A549 (cell line): Measurements from ENCODE around the gene ENTHD1. TPM values are rescaled to one million over a fixed set of nuclear protein-coding genes. Genes with fewer than 3 reads are reported as not detected.

Source experiments
- ATAC-seq, 2 experiments: fragments of 200-7000 bp in 1 of 2; fragments of >200 bp in 1 of 2; cut with Nextera tagmentation in 1 of 2; cut with Tn5 transposase in 1 of 2; 3 replicates each; pipeline versions ENCODE4 v1.8.0 to v1.9.1; 2018 to 2020; ENCODE audit warnings: mild to moderate bottlenecking in 1 of 2, moderate library complexity in 1 of 2
- CTCF ChIA-PET: fragments of 300-600 bp; sonication (Branson Sonifier 250); formaldehyde crosslinking; extraction: SDS; loops from one replicate; lab custom pipeline; 2021; ENCODE audit warnings: antibody characterized with exemption, inconsistent platforms; lab: Yijun Ruan, JAX
- POLR2A ChIA-PET: fragments of 350-600 bp; formaldehyde crosslinking; extraction: SDS; loops from one replicate; lab custom pipeline; 2021; ENCODE audit warnings: antibody characterized with exemption, inconsistent platforms; lab: Yijun Ruan, JAX
- DNase-seq, 2 experiments: peaks; one replicate each; pipeline versions ENCODE4 v3.0.0 to v3.0.0-alpha.2; 2011 to 2016; ENCODE audit warnings: low read depth in 1 of 2, low spot score in 1 of 2
- FAIRE-seq: peaks from 2 replicates; lab custom pipeline; 2011; peaks lifted over from hg19 to GRCh38; lab: Jason Lieb, UNC
- H3K27ac ChIP-seq, 2 experiments: fragments of >200 bp; sonication (Bioruptor Twin); formaldehyde crosslinking; 3 replicates each; pipeline ENCODE4 v1.5.1; 2016 to 2017
- H3K4me1 ChIP-seq: fragments of >200 bp; sonication (Bioruptor Twin); formaldehyde crosslinking; 3 replicates; pipeline ENCODE4 v1.6.1; 2016
- H3K4me2 ChIP-seq: fragments of >200 bp; sonication (Bioruptor Twin); formaldehyde crosslinking; 3 replicates; pipeline ENCODE4 v1.6.1; 2016
- H3K4me3 ChIP-seq: fragments of >200 bp; sonication (Bioruptor Twin); formaldehyde crosslinking; 3 replicates; pipeline ENCODE4 v1.5.1; 2016
- H3K9me3 ChIP-seq: fragments of >200 bp; sonication (Bioruptor Twin); formaldehyde crosslinking; 3 replicates; pipeline ENCODE4 v1.6.1; 2016
- BHLHE40 ChIP-seq: IDR thresholded peaks from 2 replicates; pipeline ENCODE4 v1.6.1; 2012; ENCODE audit warnings: low read depth, low read length, inconsistent platforms
- CBX8 ChIP-seq: fragments of 200-600 bp; sonication (generic); IDR thresholded peaks from 2 replicates; pipeline ENCODE4 v1.6.1; 2016
- CHD4 ChIP-seq: fragments of 200-600 bp; sonication (generic); IDR thresholded peaks from 2 replicates; pipeline ENCODE4 v1.6.1; 2016; ENCODE audit warnings: antibody characterized with exemption, mild to moderate bottlenecking, borderline replicate concordance
- ESRRA ChIP-seq: fragments of 150-350 bp; IDR thresholded peaks from 2 replicates; pipeline ENCODE4 v1.6.1; 2014; ENCODE audit warnings: mild to moderate bottlenecking, low read length, borderline replicate concordance
- FOSB ChIP-seq: fragments of 250-450 bp; sonication (Bioruptor Pico); IDR thresholded peaks from 2 replicates; pipeline ENCODE4 v1.5.0; 2020; ENCODE audit warnings: mild to moderate bottlenecking, moderate library complexity
- FOSL2 ChIP-seq, 2 experiments: fragments of 450-650 bp in 1 of 2; fragments of >200 bp in 1 of 2; sonication (Bioruptor Twin) in 1 of 2; formaldehyde crosslinking; IDR thresholded peaks; 2 replicates each; pipeline versions ENCODE4 v1.5.0 to v1.6.1; 2016 to 2020; ENCODE audit warnings: mild to moderate bottlenecking in 1 of 2, moderate library complexity in 1 of 2
- HDAC2 ChIP-seq: fragments of 200-600 bp; sonication (generic); IDR thresholded peaks from 2 replicates; pipeline ENCODE4 v1.6.1; 2016
- HEYL ChIP-seq: fragments of 250-450 bp; sonication (Bioruptor Pico); IDR thresholded peaks from 2 replicates; pipeline ENCODE4 v1.8.0; 2021; ENCODE audit warnings: mild to moderate bottlenecking, moderate library complexity
- KDM5A ChIP-seq: fragments of 200-600 bp; sonication (generic); IDR thresholded peaks from 2 replicates; pipeline ENCODE4 v1.6.1; 2016; ENCODE audit warnings: antibody characterized with exemption, mild to moderate bottlenecking
- NR3C1 ChIP-seq: fragments of >200 bp; sonication (Bioruptor Twin); formaldehyde crosslinking; IDR thresholded peaks from 3 replicates; pipeline ENCODE4 v1.6.1; 2017
- PHF8 ChIP-seq: fragments of 200-600 bp; sonication (generic); IDR thresholded peaks from 2 replicates; pipeline ENCODE4 v1.6.1; 2016; ENCODE audit warnings: low read depth, mild to moderate bottlenecking, antibody characterized with exemption, moderate library complexity, borderline replicate concordance
- RCOR1 ChIP-seq: fragments of 150-350 bp; IDR thresholded peaks from 2 replicates; pipeline ENCODE4 v1.6.1; 2014; ENCODE audit warnings: antibody characterized with exemption, low read length, low read depth
- RFX5 ChIP-seq: fragments of 450-650 bp; IDR thresholded peaks from 2 replicates; pipeline ENCODE4 v1.7.1; 2014; ENCODE audit warnings: antibody characterized with exemption, mild to moderate bottlenecking, moderate library complexity
- SMC3 ChIP-seq: fragments of >200 bp; sonication (Bioruptor Twin); formaldehyde crosslinking; IDR thresholded peaks from 3 replicates; pipeline ENCODE4 v1.6.1; 2018; ENCODE audit warnings: inconsistent platforms
- ZFP36 ChIP-seq: fragments of 450-650 bp; IDR thresholded peaks from 2 replicates; pipeline ENCODE4 v1.6.1; 2014; ENCODE audit warnings: borderline replicate concordance; ENCODE audit not compliant: partially characterized antibody
- WGBS: methylation state at CpG from one replicate; pipeline ENCODE4 v1.1.6; 2017; ENCODE audit errors: missing lambda C conversion rate; 5-methylcytosine and 5-hydroxymethylcytosine counted together
- polyA plus RNA-seq, 4 experiments: library from polyadenylated mRNA; depleted of rRNA in 3 of 4; stranded (reverse); fragments of >200 nt; fragmentation: RNase III in 1 of 4; extraction: RNeasy Plus Mini Kit Qiagen cat#74134 plus additional on column Dnase treatment in 1 of 4; gene quantifications; 2 replicates in 3 of 4; 3 replicates in 1 of 4; pipeline ENCODE4 v1.2.3, GENCODE V29; 2011 to 2017
- TF ChIP-seq, protein P1 (sequence below): fragments of >200 bp; sonication (Bioruptor Twin); formaldehyde crosslinking; IDR thresholded peaks from 3 replicates; pipeline ENCODE4 v1.5.1; 2016
- TF ChIP-seq, protein P2 (sequence below): fragments of 150-350 bp; IDR thresholded peaks from 2 replicates; pipeline ENCODE4 v1.6.1; 2014; ENCODE audit warnings: low read depth, mild to moderate bottlenecking, low read length
- TF ChIP-seq, protein P3 (sequence below): IDR thresholded peaks from 2 replicates; pipeline ENCODE4 v1.6.1; 2012
- TF ChIP-seq, protein P4 (sequence below): IDR thresholded peaks from 2 replicates; pipeline ENCODE4 v1.6.1; 2012
- TF ChIP-seq, protein P5 (sequence below): fragments of 200-600 bp; sonication (generic); IDR thresholded peaks from 2 replicates; pipeline ENCODE4 v1.6.1; 2016; ENCODE audit warnings: antibody characterized with exemption, mild to moderate bottlenecking, moderate library complexity

ENTHD1 gene
- polyA plus RNA-seq, 2 of the 4 experiments (the other 2 are of a cell fraction) = not detected

DNA sequence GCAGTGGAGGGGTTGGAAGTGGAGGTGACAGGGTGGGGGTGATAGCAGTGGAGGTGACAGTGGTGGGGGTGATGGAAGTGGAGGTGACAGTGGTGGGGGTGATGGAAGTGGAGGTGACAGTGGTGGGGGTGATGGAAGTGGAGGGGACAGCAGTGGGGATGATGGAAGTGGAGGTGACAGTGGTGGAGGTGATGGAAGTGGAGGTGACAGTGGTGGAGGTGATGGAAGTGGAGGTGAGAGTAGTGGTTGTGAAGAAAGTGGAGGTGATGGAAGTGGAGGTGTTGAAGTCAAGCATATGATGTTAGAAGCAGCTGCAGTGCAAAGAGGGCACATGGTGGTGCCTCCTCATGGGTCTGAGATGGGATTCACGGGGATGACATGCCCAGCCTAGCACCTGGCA, 181.5 kb downstream of the ENTHD1 start:
- DNase-seq = no peak
- H3K4me1 ChIP-seq = no peaks in the 10 kb centered on the region
- 40% methylated on average over 1 of the region's 1 CpG for WGBS
- no peak overlapping the region for H3K27ac ChIP-seq
- ChIA-PET CTCF (interaction anchor here (1.5 kb wide), 1 partner anchor 67 kb away, joined by 3 read pairs; no protein-coding TSS in a partner anchor), POLR2A (no interaction called here)
- H3K4me3 ChIP-seq = no peak overlapping the region
- H3K4me2 ChIP-seq = no peak overlapping the region
- H3K9me3 ChIP-seq = no peaks in the 10 kb centered on the region
- no peak for ATAC-seq
- FAIRE-seq = no peak
- TF ChIP-seq RFX5 = no peak
- TF ChIP-seq, protein P1, sequence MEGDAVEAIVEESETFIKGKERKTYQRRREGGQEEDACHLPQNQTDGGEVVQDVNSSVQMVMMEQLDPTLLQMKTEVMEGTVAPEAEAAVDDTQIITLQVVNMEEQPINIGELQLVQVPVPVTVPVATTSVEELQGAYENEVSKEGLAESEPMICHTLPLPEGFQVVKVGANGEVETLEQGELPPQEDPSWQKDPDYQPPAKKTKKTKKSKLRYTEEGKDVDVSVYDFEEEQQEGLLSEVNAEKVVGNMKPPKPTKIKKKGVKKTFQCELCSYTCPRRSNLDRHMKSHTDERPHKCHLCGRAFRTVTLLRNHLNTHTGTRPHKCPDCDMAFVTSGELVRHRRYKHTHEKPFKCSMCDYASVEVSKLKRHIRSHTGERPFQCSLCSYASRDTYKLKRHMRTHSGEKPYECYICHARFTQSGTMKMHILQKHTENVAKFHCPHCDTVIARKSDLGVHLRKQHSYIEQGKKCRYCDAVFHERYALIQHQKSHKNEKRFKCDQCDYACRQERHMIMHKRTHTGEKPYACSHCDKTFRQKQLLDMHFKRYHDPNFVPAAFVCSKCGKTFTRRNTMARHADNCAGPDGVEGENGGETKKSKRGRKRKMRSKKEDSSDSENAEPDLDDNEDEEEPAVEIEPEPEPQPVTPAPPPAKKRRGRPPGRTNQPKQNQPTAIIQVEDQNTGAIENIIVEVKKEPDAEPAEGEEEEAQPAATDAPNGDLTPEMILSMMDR = no peak
- no peak for TF ChIP-seq HDAC2
- TF ChIP-seq ESRRA = no peak
- no peak for TF ChIP-seq FOSL2 (IDR thresholded peaks at IDR 0.05)
- TF ChIP-seq FOSL2 (CRISPR knock-in tag; IDR thresholded peaks at IDR 0.05) = no peak
- TF ChIP-seq KDM5A = no peak
- TF ChIP-seq, protein P2, sequence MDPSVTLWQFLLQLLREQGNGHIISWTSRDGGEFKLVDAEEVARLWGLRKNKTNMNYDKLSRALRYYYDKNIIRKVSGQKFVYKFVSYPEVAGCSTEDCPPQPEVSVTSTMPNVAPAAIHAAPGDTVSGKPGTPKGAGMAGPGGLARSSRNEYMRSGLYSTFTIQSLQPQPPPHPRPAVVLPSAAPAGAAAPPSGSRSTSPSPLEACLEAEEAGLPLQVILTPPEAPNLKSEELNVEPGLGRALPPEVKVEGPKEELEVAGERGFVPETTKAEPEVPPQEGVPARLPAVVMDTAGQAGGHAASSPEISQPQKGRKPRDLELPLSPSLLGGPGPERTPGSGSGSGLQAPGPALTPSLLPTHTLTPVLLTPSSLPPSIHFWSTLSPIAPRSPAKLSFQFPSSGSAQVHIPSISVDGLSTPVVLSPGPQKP = no peak
- no peak for TF ChIP-seq RCOR1
- TF ChIP-seq PHF8 = no peak
- TF ChIP-seq ZFP36 = no peak
- no peak for TF ChIP-seq CHD4
- TF ChIP-seq, protein P3, sequence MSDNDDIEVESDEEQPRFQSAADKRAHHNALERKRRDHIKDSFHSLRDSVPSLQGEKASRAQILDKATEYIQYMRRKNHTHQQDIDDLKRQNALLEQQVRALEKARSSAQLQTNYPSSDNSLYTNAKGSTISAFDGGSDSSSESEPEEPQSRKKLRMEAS = no peak
- TF ChIP-seq NR3C1 = no peak
- no peak for TF ChIP-seq FOSB (CRISPR knock-in tag)
- TF ChIP-seq SMC3 = no peak
- TF ChIP-seq, protein P4, sequence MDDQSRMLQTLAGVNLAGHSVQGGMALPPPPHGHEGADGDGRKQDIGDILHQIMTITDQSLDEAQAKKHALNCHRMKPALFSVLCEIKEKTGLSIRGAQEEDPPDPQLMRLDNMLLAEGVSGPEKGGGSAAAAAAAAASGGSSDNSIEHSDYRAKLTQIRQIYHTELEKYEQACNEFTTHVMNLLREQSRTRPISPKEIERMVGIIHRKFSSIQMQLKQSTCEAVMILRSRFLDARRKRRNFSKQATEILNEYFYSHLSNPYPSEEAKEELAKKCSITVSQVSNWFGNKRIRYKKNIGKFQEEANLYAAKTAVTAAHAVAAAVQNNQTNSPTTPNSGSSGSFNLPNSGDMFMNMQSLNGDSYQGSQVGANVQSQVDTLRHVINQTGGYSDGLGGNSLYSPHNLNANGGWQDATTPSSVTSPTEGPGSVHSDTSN = no peak
- no peak for TF ChIP-seq BHLHE40
- TF ChIP-seq, protein P5, sequence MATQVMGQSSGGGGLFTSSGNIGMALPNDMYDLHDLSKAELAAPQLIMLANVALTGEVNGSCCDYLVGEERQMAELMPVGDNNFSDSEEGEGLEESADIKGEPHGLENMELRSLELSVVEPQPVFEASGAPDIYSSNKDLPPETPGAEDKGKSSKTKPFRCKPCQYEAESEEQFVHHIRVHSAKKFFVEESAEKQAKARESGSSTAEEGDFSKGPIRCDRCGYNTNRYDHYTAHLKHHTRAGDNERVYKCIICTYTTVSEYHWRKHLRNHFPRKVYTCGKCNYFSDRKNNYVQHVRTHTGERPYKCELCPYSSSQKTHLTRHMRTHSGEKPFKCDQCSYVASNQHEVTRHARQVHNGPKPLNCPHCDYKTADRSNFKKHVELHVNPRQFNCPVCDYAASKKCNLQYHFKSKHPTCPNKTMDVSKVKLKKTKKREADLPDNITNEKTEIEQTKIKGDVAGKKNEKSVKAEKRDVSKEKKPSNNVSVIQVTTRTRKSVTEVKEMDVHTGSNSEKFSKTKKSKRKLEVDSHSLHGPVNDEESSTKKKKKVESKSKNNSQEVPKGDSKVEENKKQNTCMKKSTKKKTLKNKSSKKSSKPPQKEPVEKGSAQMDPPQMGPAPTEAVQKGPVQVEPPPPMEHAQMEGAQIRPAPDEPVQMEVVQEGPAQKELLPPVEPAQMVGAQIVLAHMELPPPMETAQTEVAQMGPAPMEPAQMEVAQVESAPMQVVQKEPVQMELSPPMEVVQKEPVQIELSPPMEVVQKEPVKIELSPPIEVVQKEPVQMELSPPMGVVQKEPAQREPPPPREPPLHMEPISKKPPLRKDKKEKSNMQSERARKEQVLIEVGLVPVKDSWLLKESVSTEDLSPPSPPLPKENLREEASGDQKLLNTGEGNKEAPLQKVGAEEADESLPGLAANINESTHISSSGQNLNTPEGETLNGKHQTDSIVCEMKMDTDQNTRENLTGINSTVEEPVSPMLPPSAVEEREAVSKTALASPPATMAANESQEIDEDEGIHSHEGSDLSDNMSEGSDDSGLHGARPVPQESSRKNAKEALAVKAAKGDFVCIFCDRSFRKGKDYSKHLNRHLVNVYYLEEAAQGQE = no peak
- no peak for TF ChIP-seq HEYL (CRISPR knock-in tag)
- TF ChIP-seq CBX8 = no peak
